ENCODE measurements around the gene LTK.

Gene LTK

GRCh38 chr15:41495736-41496599, 17.7 kb downstream of the LTK start:
- no peak for DNase-seq

DNA sequence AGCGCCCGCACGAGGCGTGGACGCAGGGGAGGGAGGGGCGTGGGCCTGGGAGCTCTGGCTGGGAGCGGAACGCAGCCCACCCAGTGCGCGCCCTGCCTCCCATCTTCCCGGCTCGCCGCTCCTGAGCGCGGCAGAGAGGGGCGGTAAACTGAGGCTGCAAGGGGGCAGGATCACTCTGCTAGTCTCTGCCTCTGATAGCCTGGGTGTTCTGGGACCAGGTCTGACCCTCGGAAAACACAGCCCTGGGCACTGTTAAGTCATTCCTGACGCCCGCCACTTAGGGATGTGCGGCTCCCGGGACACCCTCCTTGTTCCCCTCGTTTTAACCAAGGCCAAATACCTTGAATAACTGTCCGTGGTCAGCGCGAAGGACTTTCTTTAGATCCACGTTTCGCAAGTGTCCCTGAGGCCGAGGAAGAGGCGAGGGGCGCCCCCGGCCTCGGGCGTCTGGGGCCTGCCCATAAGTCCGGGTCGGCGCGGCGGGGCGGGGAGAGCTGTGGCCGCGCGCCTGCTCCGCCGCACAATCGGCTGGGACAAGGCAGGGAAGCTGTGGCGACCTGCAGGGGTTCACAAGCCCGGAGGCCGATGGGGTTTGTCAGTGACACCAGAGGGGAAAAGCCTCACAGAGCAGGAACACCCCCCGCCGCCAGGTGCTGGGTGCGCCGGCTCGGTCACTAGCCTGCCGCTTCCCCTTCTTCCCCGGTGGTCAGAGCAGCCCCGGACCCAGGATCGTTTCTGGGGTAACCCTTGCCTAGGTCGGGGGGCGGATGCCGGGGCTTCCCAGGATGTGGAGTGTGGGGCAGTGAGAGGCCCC, 18.5 kb downstream of the LTK start:
- no peak for DNase-seq

GRCh38 chr15:41494190-41494921, 19.3 kb downstream of the LTK start:
- peak; percentile 14 for DNase-seq

GRCh38 chr15:41493902-41494189, 19.8 kb downstream of the LTK start:
- DNase-seq, result no peak

DNA sequence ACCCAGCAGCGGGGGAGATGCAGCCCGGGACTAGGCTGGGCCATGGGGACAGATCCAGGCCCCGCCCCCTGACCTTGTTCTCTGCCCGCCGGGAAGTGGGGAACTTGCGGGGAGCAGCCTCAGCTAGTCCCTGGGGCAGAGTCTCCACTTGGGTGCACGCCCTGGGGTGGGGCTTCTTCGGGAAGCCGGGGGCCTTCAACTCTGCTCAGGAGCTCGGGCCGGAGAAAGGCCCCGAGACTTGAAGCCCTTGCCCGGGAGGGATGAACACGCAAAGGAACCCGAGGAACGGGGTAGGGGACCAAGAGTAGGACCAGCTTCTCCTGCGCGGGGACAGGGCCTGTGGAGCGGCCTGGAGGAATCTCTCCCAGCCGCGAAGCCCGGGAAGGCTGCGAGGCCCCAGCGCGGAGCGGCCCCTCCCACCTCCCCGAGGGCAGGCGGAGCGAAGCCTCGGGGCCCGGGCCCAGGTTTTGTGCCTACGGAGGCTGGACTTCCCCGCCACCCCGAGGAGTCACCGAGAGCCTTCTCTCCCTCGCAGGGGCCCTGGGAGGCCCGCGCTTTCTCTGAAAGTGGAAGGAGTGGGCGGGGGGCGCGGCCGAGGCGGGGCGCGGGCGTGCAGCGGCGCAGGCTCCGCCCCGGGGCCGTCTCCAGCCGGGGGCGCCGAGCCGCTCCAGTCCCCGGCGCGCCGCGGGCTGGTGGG, 20.3 kb downstream of the LTK start, which contains the start of gene ITPKA:
Gene ITPKA, plus strand, starts transcription at position 670 of the 697 bp plus-strand sequence. CDS start 54 bp downstream, outside the sequence.
- DNase-seq, result peak; percentile 76

DNA sequence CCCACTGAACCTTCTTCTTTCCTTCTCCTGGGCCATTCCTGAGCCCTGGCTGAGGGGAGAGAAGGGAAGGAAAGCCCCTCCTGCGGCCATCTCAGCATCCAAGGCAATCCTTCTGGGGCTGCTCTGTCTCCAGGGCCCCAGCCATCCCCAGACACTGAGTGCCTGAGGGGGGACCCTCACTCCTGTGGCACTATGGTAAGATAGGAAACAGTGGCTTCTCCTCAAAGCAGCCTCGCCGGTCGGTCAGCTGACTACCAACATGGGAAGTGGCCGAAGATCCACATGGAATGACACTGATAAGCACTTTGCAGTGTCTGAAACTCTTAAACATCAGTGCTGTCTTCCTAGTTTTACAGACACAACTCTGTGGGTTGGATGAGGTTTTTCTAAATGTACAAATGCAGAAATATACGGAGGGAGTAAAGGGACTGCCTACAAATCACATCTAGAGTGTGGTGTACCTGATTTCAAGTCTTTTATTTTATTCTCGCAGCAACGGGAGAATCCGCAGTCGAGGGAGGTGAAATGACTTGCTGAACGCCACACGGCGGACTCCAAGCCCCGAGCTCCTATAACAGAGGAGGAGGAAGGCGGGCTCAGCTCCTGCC, 20.9 kb downstream of the LTK start:
- DNase-seq, result no peak

DNA sequence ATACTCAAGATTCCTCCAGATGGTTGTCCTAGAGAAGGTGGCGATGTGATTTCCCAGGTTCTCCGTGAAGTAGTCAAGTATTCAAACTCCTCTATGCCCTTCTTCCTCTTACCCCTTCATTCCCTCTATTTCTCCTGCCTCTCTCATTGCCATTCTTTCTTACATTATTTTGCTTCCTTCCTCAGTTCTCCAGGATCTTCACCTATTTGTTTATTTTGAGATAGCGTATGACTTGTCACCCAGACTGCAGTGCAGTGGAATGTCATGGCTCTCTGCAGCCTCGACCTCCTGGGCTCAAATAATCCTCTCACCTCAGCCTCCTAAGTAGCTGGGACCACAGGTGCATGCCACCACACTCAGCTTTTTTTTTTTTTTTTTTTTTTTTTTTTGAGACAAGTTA, 21.7 kb downstream of the LTK start:
- no peak for DNase-seq

- DNase-seq, result no peak
These were observed 23.3 kb downstream of the LTK start for GRCh38 chr15:41490355-41490754.

- no peak for DNase-seq
These were observed 24.0 kb downstream of the LTK start for GRCh38 chr15:41489641-41490040.

DNA sequence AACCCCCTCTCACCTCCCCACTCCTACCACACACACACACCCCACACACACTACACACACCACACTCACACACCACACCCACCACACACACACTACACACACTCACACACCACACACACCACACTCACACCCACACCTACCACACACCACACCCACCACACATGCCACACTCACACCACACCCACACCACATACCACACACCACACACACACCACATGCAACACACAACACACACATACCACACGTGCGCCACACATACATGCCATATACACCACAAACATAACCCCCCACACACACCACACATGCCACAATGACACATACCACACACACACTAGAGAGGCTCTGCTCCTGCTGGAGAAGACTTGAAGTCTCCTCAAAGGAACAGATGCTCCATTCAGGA, 25.8 kb downstream of the LTK start:
- DNase-seq, result no peak

DNA sequence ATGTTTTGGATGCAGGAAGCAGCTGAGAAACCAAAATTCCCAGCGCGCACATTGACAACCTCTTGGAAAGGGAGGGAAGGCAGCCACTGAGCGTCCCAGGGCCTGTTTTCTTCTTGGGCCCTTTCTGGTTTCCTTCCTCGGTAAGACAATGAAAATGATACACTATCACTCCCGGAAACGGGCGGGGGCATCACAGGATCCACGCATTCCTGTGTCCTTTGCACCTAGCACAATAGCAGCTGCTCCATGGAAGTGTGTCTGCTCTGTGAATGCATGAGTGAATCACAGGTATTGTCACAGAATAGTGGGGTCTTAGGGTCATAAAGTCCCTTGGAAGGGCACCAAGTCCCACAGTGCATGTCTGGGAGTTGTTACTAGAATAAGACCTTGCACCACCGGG, 26.2 kb downstream of the LTK start:
- DNase-seq, result no peak

GRCh38 chr15:41486286-41486685, 27.3 kb downstream of the LTK start:
- DNase-seq, result no peak

DNA sequence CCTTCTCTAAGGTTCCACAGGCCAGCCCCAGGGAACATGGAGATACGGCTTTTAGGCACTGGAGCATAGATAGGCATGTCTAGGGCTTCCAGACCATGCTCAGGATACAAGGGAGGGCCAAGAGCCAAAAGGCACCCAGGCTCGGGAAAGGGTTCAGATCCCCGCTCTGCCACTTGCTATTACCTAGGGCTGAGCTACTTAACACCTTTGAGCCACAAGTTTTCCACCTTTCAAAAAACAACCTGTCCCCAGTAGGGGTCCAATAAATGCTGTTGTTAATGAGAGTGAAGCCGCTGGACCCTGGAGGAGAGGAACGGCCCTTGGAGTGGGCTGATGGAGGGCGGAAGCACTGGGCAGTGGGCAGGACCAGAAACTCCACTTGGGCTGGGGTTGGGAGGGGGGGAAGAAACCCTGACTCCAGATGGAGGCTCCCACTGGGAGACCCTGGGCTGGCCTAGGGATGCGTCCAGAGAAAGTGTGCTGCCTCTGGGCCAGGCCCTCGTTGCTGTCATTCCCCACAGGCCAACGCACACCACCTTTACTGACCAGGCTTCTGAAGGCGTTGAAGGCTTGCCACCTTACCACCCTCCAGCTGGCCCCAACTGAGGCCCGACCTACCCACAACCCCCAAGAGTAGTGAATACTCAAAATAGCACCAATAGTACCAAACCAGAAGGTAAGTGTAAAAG, 28.5 kb downstream of the LTK start:
- no peak for DNase-seq

DNA sequence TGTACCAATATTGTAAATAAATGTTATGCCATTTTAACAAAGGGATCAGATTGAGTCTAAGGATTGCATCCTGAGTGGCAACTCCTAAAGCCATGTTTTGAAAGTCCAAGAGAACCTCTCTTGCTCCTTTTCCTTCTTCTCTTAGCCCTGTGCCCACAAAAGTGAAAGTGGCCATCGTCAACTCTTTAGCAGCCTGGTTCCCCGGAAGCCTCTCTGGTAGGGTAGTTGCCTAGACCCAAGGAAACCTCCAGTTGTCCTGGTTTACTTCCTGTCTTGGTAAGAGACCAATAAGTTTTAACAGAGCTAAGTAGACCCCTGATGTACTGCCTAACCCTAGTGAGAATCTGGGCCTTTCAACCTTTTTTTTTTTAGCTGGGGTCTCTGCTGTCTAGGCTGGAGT, 30.1 kb downstream of the LTK start:
- no peak for DNase-seq

DNA sequence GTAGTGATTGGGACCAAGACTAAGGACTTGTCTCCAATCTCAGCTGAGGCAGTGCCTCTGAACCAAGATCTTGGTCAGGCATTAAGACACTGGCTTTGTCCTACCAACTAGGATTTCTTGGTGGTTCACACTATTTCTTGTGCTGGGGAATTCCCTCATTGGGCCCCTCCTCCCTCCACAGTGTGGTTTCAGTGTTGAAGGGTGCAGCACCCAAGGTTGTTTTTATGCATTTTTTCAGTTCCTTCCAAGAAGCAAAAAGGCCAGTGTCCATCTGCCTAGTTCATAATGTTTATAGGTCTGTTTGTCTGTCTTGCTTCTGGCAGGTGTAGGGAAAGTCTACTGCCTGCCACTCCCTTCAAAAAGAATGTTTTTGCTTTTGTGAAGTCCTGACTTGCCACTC, 30.5 kb downstream of the LTK start:
- no peak for DNase-seq

- DNase-seq, result no peak
These were observed 31.3 kb downstream of the LTK start for GRCh38 chr15:41482110-41482877.

DNA sequence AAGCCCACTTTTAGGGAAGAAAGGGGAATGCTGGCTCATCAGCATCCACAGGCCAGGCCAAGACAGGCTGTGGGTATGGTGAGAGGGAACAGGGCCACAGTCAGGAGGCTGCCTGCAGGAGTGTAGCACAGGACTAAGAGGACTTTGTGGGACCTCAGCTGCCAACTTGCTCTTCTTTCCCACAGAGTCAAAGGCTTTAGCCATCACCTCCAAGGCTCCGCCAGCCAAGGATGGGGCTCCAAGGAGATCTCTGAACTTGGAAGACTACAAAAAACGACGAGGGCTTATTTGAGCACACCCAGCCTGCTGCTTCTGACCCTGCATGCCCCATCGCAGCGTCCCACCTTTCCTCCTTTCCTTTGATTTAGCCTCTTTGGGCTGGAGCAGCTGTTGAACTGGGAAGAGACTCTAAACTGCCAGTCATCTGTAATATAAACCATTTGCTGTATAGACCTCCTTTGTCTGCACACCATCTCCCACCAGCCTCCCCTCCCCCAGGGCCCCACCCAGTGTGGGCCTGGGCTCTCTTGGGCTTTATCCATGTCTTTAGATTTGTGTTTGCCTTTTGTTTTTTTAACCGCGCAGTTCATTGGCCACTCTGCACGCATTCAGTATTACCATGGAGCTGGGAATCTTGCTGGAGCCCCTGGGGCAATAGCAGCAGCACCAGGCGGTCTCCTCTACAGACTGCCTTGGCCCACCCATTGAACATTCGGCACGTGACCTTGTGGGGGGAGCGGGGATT, 33.1 kb downstream of the LTK start:
- DNase-seq, result no peak

DNA sequence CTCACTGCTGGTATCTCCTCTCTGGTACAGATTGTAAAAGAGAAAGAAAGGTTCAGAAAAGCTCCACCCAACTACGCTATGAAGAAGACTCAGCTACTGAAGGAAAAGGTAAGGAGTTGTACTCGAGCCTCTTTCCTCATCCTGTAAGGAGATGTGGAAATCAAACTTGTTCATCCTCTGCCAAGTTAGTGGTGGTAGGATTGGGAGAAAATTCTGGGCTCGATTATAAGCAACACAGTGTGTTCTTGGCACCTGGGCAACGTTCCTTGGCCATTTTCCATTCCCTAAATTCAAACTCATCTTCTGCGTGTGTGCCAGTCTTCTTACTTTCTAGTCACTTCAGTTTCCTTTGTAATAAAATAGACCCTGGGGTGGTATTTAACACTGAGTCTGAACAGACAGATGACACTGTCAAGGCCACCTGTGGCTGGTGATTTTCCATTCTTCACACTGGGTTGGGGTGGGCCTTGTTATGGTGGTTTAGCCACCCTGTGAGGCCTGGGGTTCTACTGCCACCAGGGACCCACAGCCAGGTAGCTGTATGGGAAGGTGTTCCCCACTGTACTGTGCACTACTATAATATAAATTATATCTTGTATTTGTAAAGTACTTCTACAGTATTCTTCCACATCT, 37.1 kb downstream of the LTK start:
- no peak for DNase-seq

- no peak for DNase-seq
These were observed 38.7 kb downstream of the LTK start for GRCh38 chr15:41474941-41475340.

- no peak for DNase-seq
These were observed 39.2 kb downstream of the LTK start for GRCh38 chr15:41474436-41474835.
